ENCODE data around the gene SNRPA. TPM values are rescaled to one million over a fixed set of nuclear protein-coding genes. Genes with fewer than 3 reads are reported as not detected.

The SNRPA gene
- total RNA-seq, 4 donors from 2014 or later = 47.3 to 69.1 (median 57.6) TPM

DNA sequence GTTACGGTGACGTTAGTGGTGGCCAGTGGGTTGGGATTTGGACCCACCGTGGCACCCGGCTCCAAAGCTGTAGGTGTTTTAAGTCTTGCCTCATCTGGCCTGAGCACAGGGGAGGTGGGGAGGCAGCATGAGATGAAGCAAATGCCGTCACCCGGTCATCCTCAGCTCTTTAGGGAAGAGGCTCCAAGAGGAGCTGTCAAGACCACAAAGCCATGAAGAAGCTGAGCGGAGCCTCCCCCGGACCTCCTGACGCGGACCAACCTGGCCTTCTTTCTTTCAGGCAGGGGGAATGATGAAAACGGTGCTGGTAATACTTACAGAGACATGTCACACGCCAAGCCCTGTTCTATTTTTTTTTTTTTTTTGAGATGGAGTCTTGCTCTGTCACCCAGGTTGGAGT is 8.1 kb upstream of the SNRPA start:
- Histone ChIP-seq H3K9me3 (no peaks in the 10 kb centered on the region), H3K27ac (replicated peaks in 1 of 4) (no peak overlapping the region), H3K4me3 (no peak overlapping the region), H3K4me1 (peaks cover 13 to 41% (median 37%) of the 10 kb centered on the region in 4 donors), H3K36me3 (peaks cover 15 to 47% (median 33%) of the 10 kb centered on the region in 4 donors), H3K27me3 (no peaks in the 10 kb centered on the region)
- TF ChIP-seq POLR2A (IDR thresholded peaks at IDR 0.05; ENCODE audit: low read depth) = no peak
- no peak for TF ChIP-seq EP300 (IDR thresholded peaks at IDR 0.05)
- WGBS = 89% methylated on average over 12 of the region's 12 CpGs
- no peak for DNase-seq (ENCODE audit: extremely low spot score)
- intact Hi-C loops (cut with DNase I) = no loop called here

DNA sequence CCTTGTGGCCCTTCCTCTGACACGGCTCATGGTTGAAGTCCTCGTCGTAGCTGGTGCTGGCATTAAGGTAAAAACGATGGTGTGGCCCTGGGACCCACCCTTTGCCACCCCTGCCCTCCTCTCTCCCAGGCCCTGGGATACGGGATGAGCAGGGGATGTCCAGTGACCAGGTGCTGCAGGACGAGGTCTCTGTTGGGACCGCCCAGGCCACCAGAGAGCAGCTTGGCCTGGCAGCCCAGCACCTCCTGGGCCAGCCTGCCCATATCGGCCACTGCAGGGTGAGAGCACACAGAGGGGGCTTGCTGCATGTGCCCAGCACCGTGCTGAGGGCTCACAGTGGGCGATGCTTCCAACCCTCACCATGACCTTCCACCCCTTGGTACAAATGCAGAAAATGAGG is 7.1 kb upstream of the SNRPA start:
- intact Hi-C loops (cut with DNase I) = no loop called here
- H3K36me3 ChIP-seq = peaks cover 13 to 37% (median 23%) of the 10 kb centered on the region in 4 donors
- WGBS = 100% methylated on average over 1 of the region's 10 CpGs
- no peak for DNase-seq (ENCODE audit: extremely low spot score)
- H3K4me3 ChIP-seq = no peak overlapping the region
- TF ChIP-seq POLR2A (IDR thresholded peaks at IDR 0.05; ENCODE audit: low read depth) (no peak), EP300 (IDR thresholded peaks at IDR 0.05) (no peak), POLR2AphosphoS5 (IDR thresholded peaks at IDR 0.05) (no peak)
- TF ChIP-seq, protein P1, sequence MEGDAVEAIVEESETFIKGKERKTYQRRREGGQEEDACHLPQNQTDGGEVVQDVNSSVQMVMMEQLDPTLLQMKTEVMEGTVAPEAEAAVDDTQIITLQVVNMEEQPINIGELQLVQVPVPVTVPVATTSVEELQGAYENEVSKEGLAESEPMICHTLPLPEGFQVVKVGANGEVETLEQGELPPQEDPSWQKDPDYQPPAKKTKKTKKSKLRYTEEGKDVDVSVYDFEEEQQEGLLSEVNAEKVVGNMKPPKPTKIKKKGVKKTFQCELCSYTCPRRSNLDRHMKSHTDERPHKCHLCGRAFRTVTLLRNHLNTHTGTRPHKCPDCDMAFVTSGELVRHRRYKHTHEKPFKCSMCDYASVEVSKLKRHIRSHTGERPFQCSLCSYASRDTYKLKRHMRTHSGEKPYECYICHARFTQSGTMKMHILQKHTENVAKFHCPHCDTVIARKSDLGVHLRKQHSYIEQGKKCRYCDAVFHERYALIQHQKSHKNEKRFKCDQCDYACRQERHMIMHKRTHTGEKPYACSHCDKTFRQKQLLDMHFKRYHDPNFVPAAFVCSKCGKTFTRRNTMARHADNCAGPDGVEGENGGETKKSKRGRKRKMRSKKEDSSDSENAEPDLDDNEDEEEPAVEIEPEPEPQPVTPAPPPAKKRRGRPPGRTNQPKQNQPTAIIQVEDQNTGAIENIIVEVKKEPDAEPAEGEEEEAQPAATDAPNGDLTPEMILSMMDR (IDR thresholded peaks at IDR 0.05) = no peak
- peaks cover 19 to 49% (median 43%) of the 10 kb centered on the region in 4 donors for H3K4me1 ChIP-seq
- no peaks in the 10 kb centered on the region for H3K9me3 ChIP-seq
- no peak overlapping the region for H3K27ac ChIP-seq (replicated peaks in 1 of 4)
- no peaks in the 10 kb centered on the region for H3K27me3 ChIP-seq

DNA sequence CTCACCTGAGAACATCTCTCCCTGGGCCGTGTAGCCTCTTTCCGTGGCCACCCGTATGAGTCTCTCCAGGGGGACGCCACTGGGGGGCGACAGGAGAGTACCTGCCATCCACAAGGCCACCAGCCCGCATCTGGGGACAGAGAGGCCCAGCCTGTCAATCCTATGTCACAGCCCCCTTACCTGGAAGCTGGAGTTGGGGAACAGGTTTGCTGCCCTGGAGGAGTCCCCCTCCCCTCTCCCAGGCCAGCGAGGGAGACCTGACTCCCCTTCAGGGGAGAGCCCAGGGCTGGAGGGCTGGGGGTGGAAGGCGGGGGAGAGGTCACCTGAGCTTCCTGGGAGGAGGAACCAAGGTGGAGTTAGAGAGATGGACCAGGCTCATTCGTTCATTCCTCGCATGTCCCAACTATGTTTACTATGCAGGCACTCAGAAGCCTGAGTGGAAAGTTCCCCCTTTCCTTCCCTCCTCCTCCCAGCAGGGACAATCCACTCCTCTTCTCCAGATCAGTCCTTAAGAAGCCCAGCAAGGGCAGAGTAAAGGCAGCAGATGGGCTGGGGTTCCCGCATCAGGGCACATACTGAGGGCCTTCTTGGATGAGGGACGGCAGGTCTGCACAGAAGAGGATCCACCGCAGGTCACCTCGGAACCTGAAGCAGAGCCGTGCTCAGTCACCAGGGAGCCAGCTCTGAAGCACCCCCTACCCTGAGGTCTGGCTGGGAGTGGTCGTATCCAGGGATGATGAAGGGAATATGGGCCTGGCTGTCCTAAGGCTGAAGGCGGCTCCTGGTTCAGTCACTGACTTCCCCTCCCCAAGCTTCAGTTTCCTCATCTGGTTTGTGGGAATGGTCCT is 6.2 kb upstream of the SNRPA start:
- TF ChIP-seq POLR2A (IDR thresholded peaks at IDR 0.05; ENCODE audit: low read depth) = no peak
- TF ChIP-seq POLR2AphosphoS5 (IDR thresholded peaks at IDR 0.05) = no peak
- TF ChIP-seq, protein P1 (IDR thresholded peaks at IDR 0.05) = no peak
- no peak for TF ChIP-seq EP300 (IDR thresholded peaks at IDR 0.05)
- intact Hi-C loops (cut with DNase I) = no loop called here
- no peaks in the 10 kb centered on the region for H3K9me3 ChIP-seq
- H3K4me3 ChIP-seq = no peak overlapping the region
- no peaks in the 10 kb centered on the region for H3K27me3 ChIP-seq
- H3K27ac ChIP-seq (replicated peaks in 1 of 4) = peak overlapping the region in 3 of 4 donors; percentile 19 to 49 (median 20)
- H3K4me1 ChIP-seq = peaks cover 27 to 52% (median 45%) of the 10 kb centered on the region in 4 donors
- H3K36me3 ChIP-seq = peaks cover 6 to 28% (median 15%) of the 10 kb centered on the region in 4 donors
- WGBS = 67% methylated on average over 15 of the region's 17 CpGs
- DNase-seq (ENCODE audit: extremely low spot score) = no peak

DNA sequence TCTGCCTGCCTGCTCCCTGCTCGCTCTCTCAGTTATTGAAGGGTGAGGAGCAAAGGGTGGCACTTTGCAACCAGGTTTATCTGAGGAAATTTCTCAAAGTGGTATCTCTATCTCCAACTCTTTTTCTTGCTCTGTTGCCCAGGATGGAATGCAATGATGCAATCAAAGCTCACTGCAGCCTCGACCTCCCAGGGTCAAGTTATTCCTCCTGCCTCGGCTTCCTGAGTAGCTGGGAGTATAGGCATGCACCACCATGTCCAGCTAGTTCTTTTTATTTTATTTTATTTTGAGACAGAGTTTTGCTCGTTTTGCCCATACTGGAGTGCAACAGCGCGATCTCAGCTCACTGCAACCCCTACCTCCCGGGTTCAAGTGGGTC is 5.6 kb upstream of the SNRPA start:
- no peak for DNase-seq (ENCODE audit: extremely low spot score)
- Histone ChIP-seq H3K4me1 (peaks cover 27 to 49% (median 43%) of the 10 kb centered on the region in 4 donors), H3K9me3 (no peaks in the 10 kb centered on the region), H3K27ac (replicated peaks in 1 of 4) (peak overlapping the region in 3 of 4 donors; percentile 19 to 49 (median 20)), H3K4me3 (no peak overlapping the region), H3K36me3 (peaks cover 0 to 22% (median 8%) of the 10 kb centered on the region in 4 donors), H3K27me3 (no peaks in the 10 kb centered on the region)
- intact Hi-C loops (cut with DNase I) = no loop called here
- WGBS = 85% methylated on average over 7 of the region's 7 CpGs
- TF ChIP-seq, protein P1 (IDR thresholded peaks at IDR 0.05) = no peak
- TF ChIP-seq POLR2AphosphoS5 (IDR thresholded peaks at IDR 0.05) (no peak), EP300 (IDR thresholded peaks at IDR 0.05) (no peak), POLR2A (IDR thresholded peaks at IDR 0.05; ENCODE audit: low read depth) (no peak)

DNA sequence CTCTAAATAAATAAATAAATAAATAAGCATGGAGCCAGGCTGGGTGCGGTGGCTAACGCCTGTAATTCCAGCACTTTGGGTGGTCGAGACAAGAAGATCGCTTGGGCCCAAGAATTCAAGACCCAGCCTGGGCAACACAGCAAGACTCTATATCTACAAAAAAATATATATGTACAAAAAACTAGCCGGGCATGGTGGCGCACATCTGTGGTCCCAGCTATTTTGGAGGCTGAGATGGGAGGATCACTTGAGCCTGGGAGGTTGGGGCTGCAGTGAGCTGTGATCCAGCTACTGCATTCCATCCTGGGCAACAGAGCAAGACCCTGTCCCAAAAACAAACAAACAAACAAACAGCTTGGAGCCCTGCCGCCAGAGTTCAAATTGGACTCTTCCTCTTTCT is 3.5 kb upstream of the SNRPA start:
- Histone ChIP-seq H3K4me3 (no peak overlapping the region), H3K9me3 (no peaks in the 10 kb centered on the region), H3K27me3 (no peaks in the 10 kb centered on the region), H3K27ac (replicated peaks in 1 of 4) (no peak overlapping the region), H3K36me3 (peaks cover 0 to 10% (median 0%) of the 10 kb centered on the region in 4 donors), H3K4me1 (peaks cover 26 to 46% (median 40%) of the 10 kb centered on the region in 4 donors)
- TF ChIP-seq POLR2A (IDR thresholded peaks at IDR 0.05; ENCODE audit: low read depth) = no peak
- TF ChIP-seq, protein P1 (IDR thresholded peaks at IDR 0.05) = no peak
- no peak for TF ChIP-seq POLR2AphosphoS5 (IDR thresholded peaks at IDR 0.05)
- TF ChIP-seq EP300 (IDR thresholded peaks at IDR 0.05) = no peak
- WGBS = 95% methylated on average over 7 of the region's 7 CpGs
- intact Hi-C loops (cut with DNase I) = no loop called here
- no peak for DNase-seq (ENCODE audit: extremely low spot score)

Data from esophagus muscularis mucosa (tissue), 4 donors.